Measurements from ENCODE around the gene WASF2.

DNA sequence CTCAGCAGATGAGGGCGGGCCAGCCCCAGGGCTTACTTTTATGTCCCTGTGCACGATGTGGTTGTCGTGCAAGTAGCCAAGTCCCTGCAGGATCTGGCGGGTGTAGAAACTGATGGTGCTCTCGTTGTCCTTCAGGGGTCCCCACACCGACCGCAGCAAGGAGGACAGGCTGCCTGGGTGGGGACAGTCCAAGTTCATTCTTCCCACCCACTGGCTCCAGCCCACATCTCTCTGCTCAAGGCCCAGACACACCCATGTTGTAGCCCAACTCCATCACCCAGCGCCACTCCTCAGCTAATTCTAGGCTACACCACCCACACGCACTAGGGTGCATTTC is 130.2 kb downstream of the WASF2 start:
- TF ChIP-seq, protein P1, sequence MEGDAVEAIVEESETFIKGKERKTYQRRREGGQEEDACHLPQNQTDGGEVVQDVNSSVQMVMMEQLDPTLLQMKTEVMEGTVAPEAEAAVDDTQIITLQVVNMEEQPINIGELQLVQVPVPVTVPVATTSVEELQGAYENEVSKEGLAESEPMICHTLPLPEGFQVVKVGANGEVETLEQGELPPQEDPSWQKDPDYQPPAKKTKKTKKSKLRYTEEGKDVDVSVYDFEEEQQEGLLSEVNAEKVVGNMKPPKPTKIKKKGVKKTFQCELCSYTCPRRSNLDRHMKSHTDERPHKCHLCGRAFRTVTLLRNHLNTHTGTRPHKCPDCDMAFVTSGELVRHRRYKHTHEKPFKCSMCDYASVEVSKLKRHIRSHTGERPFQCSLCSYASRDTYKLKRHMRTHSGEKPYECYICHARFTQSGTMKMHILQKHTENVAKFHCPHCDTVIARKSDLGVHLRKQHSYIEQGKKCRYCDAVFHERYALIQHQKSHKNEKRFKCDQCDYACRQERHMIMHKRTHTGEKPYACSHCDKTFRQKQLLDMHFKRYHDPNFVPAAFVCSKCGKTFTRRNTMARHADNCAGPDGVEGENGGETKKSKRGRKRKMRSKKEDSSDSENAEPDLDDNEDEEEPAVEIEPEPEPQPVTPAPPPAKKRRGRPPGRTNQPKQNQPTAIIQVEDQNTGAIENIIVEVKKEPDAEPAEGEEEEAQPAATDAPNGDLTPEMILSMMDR (IDR thresholded peaks at IDR 0.05; ENCODE audit: insufficient read depth, low read length, poor library complexity, severe bottlenecking) = no peak
- no peak for TF ChIP-seq EZH2phosphoT487 (conservative IDR thresholded peaks at IDR 0.05; ENCODE audit: low read length)

All from SU-DHL-6 (cell line).